ENCODE measurements around the gene CTIF. TPM values are rescaled to one million over a fixed set of nuclear protein-coding genes. Genes with fewer than 3 reads are reported as not detected.

The CTIF gene
- total and polyA plus RNA-seq, 2 experiments from 2014 or later, result 8.6 to 14.4 TPM

DNA sequence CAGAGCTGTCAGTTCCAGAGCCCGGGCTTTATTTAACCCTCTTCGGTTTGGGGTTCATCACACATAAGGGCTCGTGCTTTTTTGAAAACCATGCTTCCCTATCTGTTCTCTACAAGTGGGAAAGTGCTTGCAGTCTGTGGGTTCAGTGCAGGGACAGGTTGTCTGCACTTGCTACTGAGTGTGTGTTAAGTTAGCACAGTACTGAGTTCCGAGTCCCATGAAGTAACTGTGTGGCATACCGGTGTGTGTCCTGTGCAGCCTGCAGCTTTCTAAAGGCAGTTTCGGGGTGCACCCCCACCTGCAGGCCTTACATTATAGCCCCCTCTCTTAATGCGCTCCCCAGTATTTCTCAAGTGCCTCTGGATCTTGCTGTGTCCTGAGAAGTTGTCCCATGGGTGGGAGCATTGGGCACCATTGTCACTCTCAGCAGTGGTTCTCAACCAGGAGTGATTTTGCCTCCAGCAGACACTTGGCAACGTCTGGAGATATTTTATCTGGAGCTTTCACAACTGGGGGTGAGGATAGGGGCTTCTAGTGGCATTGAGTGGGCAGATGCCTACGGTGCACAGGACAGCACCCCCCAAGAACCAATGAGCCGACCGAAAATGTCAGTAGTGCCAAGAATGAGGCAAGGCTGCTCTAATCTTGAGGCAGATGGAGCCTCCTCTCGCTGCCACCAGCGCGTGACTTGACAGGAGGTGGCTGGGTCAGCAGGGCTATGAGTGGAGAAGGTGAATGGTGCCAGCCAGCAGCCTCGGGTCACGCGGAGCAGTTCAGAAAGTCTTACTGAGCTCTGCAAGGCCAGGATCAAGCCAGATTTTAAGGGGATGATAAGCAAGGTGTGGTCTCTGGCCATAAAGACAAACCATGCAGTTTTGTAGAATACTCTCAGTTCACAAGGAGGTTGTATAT, 259.8 kb downstream of the CTIF start (continued):
- TF ChIP-seq, protein P1, sequence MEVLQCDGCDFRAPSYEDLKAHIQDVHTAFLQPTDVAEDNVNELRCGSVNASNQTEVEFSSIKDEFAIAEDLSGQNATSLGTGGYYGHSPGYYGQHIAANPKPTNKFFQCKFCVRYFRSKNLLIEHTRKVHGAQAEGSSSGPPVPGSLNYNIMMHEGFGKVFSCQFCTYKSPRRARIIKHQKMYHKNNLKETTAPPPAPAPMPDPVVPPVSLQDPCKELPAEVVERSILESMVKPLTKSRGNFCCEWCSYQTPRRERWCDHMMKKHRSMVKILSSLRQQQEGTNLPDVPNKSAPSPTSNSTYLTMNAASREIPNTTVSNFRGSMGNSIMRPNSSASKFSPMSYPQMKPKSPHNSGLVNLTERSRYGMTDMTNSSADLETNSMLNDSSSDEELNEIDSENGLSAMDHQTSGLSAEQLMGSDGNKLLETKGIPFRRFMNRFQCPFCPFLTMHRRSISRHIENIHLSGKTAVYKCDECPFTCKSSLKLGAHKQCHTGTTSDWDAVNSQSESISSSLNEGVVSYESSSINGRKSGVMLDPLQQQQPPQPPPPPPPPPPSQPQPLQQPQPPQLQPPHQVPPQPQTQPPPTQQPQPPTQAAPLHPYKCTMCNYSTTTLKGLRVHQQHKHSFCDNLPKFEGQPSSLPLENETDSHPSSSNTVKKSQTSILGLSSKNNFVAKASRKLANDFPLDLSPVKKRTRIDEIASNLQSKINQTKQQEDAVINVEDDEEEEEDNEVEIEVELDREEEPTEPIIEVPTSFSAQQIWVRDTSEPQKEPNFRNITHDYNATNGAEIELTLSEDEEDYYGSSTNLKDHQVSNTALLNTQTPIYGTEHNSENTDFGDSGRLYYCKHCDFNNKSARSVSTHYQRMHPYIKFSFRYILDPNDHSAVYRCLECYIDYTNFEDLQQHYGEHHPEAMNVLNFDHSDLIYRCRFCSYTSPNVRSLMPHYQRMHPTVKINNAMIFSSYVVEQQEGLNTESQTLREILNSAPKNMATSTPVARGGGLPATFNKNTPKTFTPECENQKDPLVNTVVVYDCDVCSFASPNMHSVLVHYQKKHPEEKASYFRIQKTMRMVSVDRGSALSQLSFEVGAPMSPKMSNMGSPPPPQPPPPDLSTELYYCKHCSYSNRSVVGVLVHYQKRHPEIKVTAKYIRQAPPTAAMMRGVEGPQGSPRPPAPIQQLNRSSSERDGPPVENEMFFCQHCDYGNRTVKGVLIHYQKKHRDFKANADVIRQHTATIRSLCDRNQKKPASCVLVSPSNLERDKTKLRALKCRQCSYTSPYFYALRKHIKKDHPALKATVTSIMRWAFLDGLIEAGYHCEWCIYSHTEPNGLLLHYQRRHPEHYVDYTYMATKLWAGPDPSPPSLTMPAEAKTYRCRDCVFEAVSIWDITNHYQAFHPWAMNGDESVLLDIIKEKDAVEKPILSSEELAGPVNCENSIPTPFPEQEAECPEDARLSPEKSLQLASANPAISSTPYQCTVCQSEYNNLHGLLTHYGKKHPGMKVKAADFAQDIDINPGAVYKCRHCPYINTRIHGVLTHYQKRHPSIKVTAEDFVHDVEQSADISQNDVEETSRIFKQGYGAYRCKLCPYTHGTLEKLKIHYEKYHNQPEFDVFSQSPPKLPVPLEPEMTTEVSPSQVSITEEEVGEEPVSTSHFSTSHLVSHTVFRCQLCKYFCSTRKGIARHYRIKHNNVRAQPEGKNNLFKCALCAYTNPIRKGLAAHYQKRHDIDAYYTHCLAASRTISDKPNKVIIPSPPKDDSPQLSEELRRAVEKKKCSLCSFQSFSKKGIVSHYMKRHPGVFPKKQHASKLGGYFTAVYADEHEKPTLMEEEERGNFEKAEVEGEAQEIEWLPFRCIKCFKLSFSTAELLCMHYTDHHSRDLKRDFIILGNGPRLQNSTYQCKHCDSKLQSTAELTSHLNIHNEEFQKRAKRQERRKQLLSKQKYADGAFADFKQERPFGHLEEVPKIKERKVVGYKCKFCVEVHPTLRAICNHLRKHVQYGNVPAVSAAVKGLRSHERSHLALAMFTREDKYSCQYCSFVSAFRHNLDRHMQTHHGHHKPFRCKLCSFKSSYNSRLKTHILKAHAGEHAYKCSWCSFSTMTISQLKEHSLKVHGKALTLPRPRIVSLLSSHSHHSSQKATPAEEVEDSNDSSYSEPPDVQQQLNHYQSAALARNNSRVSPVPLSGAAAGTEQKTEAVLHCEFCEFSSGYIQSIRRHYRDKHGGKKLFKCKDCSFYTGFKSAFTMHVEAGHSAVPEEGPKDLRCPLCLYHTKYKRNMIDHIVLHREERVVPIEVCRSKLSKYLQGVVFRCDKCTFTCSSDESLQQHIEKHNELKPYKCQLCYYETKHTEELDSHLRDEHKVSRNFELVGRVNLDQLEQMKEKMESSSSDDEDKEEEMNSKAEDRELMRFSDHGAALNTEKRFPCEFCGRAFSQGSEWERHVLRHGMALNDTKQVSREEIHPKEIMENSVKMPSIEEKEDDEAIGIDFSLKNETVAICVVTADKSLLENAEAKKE (CRISPR knock-in tag; IDR thresholded peaks at IDR 0.05), result no peak
- TF ChIP-seq EZH2phosphoT487 (IDR thresholded peaks at IDR 0.05; ENCODE audit: unreplicated experiment) (no peak), NANOG (IDR thresholded peaks at IDR 0.05; ENCODE audit: borderline replicate concordance) (no peak), CREB1 (CRISPR knock-in tag; IDR thresholded peaks at IDR 0.05; ENCODE audit: low read depth) (no peak), POLR2AphosphoS5 (IDR thresholded peaks at IDR 0.05; ENCODE audit: low read depth) (no peak), STAT1 (IDR thresholded peaks at IDR 0.05; ENCODE audit: unreplicated experiment) (no peak), ZNF114 (CRISPR knock-in tag; IDR thresholded peaks at IDR 0.05) (no peak), EZH2 (IDR thresholded peaks at IDR 0.05; ENCODE audit: low read depth, unreplicated experiment) (no peak), ZNF331 (CRISPR knock-in tag; IDR thresholded peaks at IDR 0.05; ENCODE audit: low read depth) (no peak)
- TF ChIP-seq, protein P2, sequence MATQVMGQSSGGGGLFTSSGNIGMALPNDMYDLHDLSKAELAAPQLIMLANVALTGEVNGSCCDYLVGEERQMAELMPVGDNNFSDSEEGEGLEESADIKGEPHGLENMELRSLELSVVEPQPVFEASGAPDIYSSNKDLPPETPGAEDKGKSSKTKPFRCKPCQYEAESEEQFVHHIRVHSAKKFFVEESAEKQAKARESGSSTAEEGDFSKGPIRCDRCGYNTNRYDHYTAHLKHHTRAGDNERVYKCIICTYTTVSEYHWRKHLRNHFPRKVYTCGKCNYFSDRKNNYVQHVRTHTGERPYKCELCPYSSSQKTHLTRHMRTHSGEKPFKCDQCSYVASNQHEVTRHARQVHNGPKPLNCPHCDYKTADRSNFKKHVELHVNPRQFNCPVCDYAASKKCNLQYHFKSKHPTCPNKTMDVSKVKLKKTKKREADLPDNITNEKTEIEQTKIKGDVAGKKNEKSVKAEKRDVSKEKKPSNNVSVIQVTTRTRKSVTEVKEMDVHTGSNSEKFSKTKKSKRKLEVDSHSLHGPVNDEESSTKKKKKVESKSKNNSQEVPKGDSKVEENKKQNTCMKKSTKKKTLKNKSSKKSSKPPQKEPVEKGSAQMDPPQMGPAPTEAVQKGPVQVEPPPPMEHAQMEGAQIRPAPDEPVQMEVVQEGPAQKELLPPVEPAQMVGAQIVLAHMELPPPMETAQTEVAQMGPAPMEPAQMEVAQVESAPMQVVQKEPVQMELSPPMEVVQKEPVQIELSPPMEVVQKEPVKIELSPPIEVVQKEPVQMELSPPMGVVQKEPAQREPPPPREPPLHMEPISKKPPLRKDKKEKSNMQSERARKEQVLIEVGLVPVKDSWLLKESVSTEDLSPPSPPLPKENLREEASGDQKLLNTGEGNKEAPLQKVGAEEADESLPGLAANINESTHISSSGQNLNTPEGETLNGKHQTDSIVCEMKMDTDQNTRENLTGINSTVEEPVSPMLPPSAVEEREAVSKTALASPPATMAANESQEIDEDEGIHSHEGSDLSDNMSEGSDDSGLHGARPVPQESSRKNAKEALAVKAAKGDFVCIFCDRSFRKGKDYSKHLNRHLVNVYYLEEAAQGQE (IDR thresholded peaks at IDR 0.05; ENCODE audit: unreplicated experiment), result no peak
- TF ChIP-seq, protein P3, sequence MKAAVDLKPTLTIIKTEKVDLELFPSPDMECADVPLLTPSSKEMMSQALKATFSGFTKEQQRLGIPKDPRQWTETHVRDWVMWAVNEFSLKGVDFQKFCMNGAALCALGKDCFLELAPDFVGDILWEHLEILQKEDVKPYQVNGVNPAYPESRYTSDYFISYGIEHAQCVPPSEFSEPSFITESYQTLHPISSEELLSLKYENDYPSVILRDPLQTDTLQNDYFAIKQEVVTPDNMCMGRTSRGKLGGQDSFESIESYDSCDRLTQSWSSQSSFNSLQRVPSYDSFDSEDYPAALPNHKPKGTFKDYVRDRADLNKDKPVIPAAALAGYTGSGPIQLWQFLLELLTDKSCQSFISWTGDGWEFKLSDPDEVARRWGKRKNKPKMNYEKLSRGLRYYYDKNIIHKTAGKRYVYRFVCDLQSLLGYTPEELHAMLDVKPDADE (IDR thresholded peaks at IDR 0.05), result no peak
